PC-9 (cell line): ENCODE measurements around the gene CCDC28B.

ENCODE experiments used
- CTCF ChIP-seq: fragments of 200-600 bp; sonication (generic); conservative IDR thresholded peaks from 2 replicates; pipeline ENCODE4 v1.6.1; 2017; ENCODE audit warnings: mixed run types, antibody characterized with exemption, mild to moderate bottlenecking, moderate library complexity
- EZH2 ChIP-seq: fragments of 200-600 bp; sonication (generic); IDR thresholded peaks from 2 replicates; pipeline ENCODE4 v1.8.0; 2017; ENCODE audit warnings: antibody characterized with exemption, low read depth

GRCh38 chr1:32215629-32216480 lies 15.5 kb downstream of the CCDC28B start:
- TF ChIP-seq CTCF (peak; percentile 87), EZH2 (no peak)
